BLaER1 treated with 17β-estradiol and CSF1 and Interleukin-3, amounts not matched to agents 10 nM and 100 nM (cell line): ENCODE results near the gene PSMD2.

Experiments used
- H3K27ac ChIP-seq, 11 experiments: shearing (Covaris generic); formaldehyde crosslinking; 2 replicates each; pipeline ENCODE4 v1.8.1; 2022
- H3K27me3 ChIP-seq, 11 experiments: shearing (Covaris generic); formaldehyde crosslinking; 2 replicates each; pipeline ENCODE4 v1.8.1; 2022
- H3K36me3 ChIP-seq, 11 experiments: shearing (Covaris generic); formaldehyde crosslinking; 2 replicates each; pipeline ENCODE4 v1.8.1; 2022
- H3K4me1 ChIP-seq, 10 experiments: shearing (Covaris generic); formaldehyde crosslinking; 2 replicates each; pipeline ENCODE4 v1.8.1; 2022
- H3K4me2 ChIP-seq, 11 experiments: shearing (Covaris generic); formaldehyde crosslinking; 2 replicates each; pipeline ENCODE4 v1.8.1; 2022
- H3K4me3 ChIP-seq, 10 experiments: shearing (Covaris generic); formaldehyde crosslinking; 2 replicates each; pipeline ENCODE4 v1.8.1; 2022
- H3K9ac ChIP-seq, 11 experiments: shearing (Covaris generic); formaldehyde crosslinking; 2 replicates each; pipeline ENCODE4 v1.8.1; 2022
- H3K9me3 ChIP-seq, 11 experiments: shearing (Covaris generic); formaldehyde crosslinking; replicated peaks in 1 of 11; 2 replicates each; pipeline ENCODE4 v1.8.1; 2022
- H4K20me1 ChIP-seq, 11 experiments: shearing (Covaris generic); formaldehyde crosslinking; 2 replicates each; pipeline ENCODE4 v1.8.1; 2022
- Cebpa-rat ChIP-seq, 11 experiments: shearing (Covaris generic); IDR thresholded peaks; 2 replicates each; pipeline ENCODE4 v1.8.1; 2022

The PSMD2 gene

GRCh38 chr3:184320104-184320445, 21.0 kb downstream of the PSMD2 start:
- peak overlapping the region in 6 of 11 experiments; percentile 44 to 98 (median 89); a peak in 9 of 22 replicates for H3K4me2 ChIP-seq
- H3K4me3 ChIP-seq: peak overlapping the region in 1 of 10 experiments; percentile 28; a peak in 2 of 20 replicates
- no peaks in the 10 kb centered on the region for H3K9me3 ChIP-seq
- no peaks in the 10 kb centered on the region for H3K27me3 ChIP-seq
- peaks cover 91 to 100% (median 99%) of the 10 kb centered on the region in 11 experiments for H4K20me1 ChIP-seq
- peaks cover 78 to 93% (median 92%) of the 10 kb centered on the region in 11 experiments for H3K36me3 ChIP-seq
- H3K4me1 ChIP-seq: peaks cover 35 to 64% (median 46%) of the 10 kb centered on the region in 10 experiments
- peak overlapping the region in 7 of 11 experiments; percentile 36 to 70 (median 54); a peak in 11 of 22 replicates for H3K27ac ChIP-seq
- H3K9ac ChIP-seq: peak overlapping the region in 6 of 11 experiments; percentile 24 to 56 (median 47); a peak in 7 of 22 replicates
- no peak for TF ChIP-seq Cebpa-rat (IDR thresholded peaks at IDR 0.05)

GRCh38 chr3:184321666-184322065, 22.6 kb downstream of the PSMD2 start:
- Histone ChIP-seq H3K27ac (no peak overlapping the region), H3K9me3 (no peaks in the 10 kb centered on the region), H3K4me2 (peak overlapping the region in 2 of 11 experiments; percentile 22 to 25; a peak in 2 of 22 replicates), H3K4me3 (no peak overlapping the region), H3K9ac (peak overlapping the region in 1 of 11 experiments; percentile 13; a peak in 1 of 22 replicates), H4K20me1 (peaks cover 98 to 100% (median 99%) of the 10 kb centered on the region in 11 experiments), H3K27me3 (no peaks in the 10 kb centered on the region), H3K36me3 (peaks cover 89 to 99% (median 98%) of the 10 kb centered on the region in 11 experiments), H3K4me1 (peaks cover 26 to 55% (median 36%) of the 10 kb centered on the region in 10 experiments)
- TF ChIP-seq Cebpa-rat (IDR thresholded peaks at IDR 0.05): no peak

- Histone ChIP-seq H3K36me3 (peaks cover 89 to 99% (median 98%) of the 10 kb centered on the region in 11 experiments), H4K20me1 (peaks cover 98 to 100% (median 99%) of the 10 kb centered on the region in 11 experiments), H3K4me2 (no peak overlapping the region), H3K9me3 (no peaks in the 10 kb centered on the region), H3K27me3 (no peaks in the 10 kb centered on the region), H3K4me1 (peaks cover 13 to 43% (median 24%) of the 10 kb centered on the region in 10 experiments; a peak in 19 of 20 replicates), H3K27ac (no peak overlapping the region), H3K4me3 (no peak overlapping the region), H3K9ac (no peak overlapping the region)
- 0 out of 22 replicates have a peak, but pooled peaks of 1 of the 11 experiments have one; percentile 7 for TF ChIP-seq Cebpa-rat (IDR thresholded peaks at IDR 0.05)
These were observed 23.9 kb downstream of the PSMD2 start for GRCh38 chr3:184322731-184323487.

- Histone ChIP-seq H3K4me1 (peaks cover 5 to 35% (median 16%) of the 10 kb centered on the region in 10 experiments; a peak in 19 of 20 replicates), H3K9ac (no peak overlapping the region), H3K9me3 (no peaks in the 10 kb centered on the region), H3K36me3 (peaks cover 89 to 99% (median 98%) of the 10 kb centered on the region in 11 experiments), H3K4me2 (no peak overlapping the region), H3K4me3 (no peak overlapping the region), H3K27me3 (no peaks in the 10 kb centered on the region), H4K20me1 (peaks cover 98 to 100% (median 99%) of the 10 kb centered on the region in 11 experiments), H3K27ac (no peak overlapping the region)
- no peak for TF ChIP-seq Cebpa-rat (IDR thresholded peaks at IDR 0.05)
These were observed 24.7 kb downstream of the PSMD2 start for GRCh38 chr3:184323696-184324095.

GRCh38 chr3:184325269-184325668, 26.2 kb downstream of the PSMD2 start:
- no peaks in the 10 kb centered on the region for H3K9me3 ChIP-seq
- H3K9ac ChIP-seq: no peak overlapping the region
- no peak overlapping the region for H3K4me2 ChIP-seq
- no peak overlapping the region for H3K27ac ChIP-seq
- peaks cover 92 to 100% (median 100%) of the 10 kb centered on the region in 11 experiments for H4K20me1 ChIP-seq
- TF ChIP-seq Cebpa-rat (IDR thresholded peaks at IDR 0.05): no peak
- H3K4me3 ChIP-seq: no peak overlapping the region
- no peaks in the 10 kb centered on the region for H3K27me3 ChIP-seq
- peaks cover 0 to 20% (median 3%) of the 10 kb centered on the region in 10 experiments; a peak in 9 of 20 replicates for H3K4me1 ChIP-seq
- peaks cover 99 to 100% (median 100%) of the 10 kb centered on the region in 11 experiments for H3K36me3 ChIP-seq

GRCh38 chr3:184325715-184326369, 26.8 kb downstream of the PSMD2 start:
- Histone ChIP-seq H3K27ac (no peak overlapping the region), H3K9ac (no peak overlapping the region), H3K4me3 (no peak overlapping the region), H4K20me1 (peaks cover 90 to 100% (median 100%) of the 10 kb centered on the region in 11 experiments), H3K4me2 (no peak overlapping the region), H3K36me3 (peaks cover 100% of the 10 kb centered on the region in 11 experiments), H3K9me3 (no peaks in the 10 kb centered on the region), H3K4me1 (peaks cover 0 to 15% (median 0%) of the 10 kb centered on the region in 10 experiments; a peak in 8 of 20 replicates), H3K27me3 (no peaks in the 10 kb centered on the region)
- TF ChIP-seq Cebpa-rat (IDR thresholded peaks at IDR 0.05): no peak

GRCh38 chr3:184327171-184327570, 28.1 kb downstream of the PSMD2 start:
- H4K20me1 ChIP-seq: peaks cover 90 to 100% (median 100%) of the 10 kb centered on the region in 11 experiments
- H3K9me3 ChIP-seq: no peaks in the 10 kb centered on the region
- H3K9ac ChIP-seq: no peak overlapping the region
- H3K4me1 ChIP-seq: peaks cover 0 to 7% (median 0%) of the 10 kb centered on the region in 10 experiments; a peak in 1 of 20 replicates
- H3K27me3 ChIP-seq: no peaks in the 10 kb centered on the region
- no peak overlapping the region for H3K27ac ChIP-seq
- no peak overlapping the region for H3K4me3 ChIP-seq
- peaks cover 100% of the 10 kb centered on the region in 11 experiments for H3K36me3 ChIP-seq
- no peak overlapping the region for H3K4me2 ChIP-seq
- no peak for TF ChIP-seq Cebpa-rat (IDR thresholded peaks at IDR 0.05)

- H3K36me3 ChIP-seq: peaks cover 100% of the 10 kb centered on the region in 11 experiments
- no peaks in the 10 kb centered on the region for H3K9me3 ChIP-seq
- H3K27me3 ChIP-seq: no peaks in the 10 kb centered on the region
- TF ChIP-seq Cebpa-rat (IDR thresholded peaks at IDR 0.05): no peak
- no peak overlapping the region for H3K4me2 ChIP-seq
- no peak overlapping the region for H3K27ac ChIP-seq
- no peak overlapping the region for H3K4me3 ChIP-seq
- H4K20me1 ChIP-seq: peaks cover 90 to 100% (median 100%) of the 10 kb centered on the region in 11 experiments
- H3K4me1 ChIP-seq: peaks cover 0 to 12% (median 0%) of the 10 kb centered on the region in 10 experiments; a peak in 2 of 20 replicates
- no peak overlapping the region for H3K9ac ChIP-seq
These were observed 29.5 kb downstream of the PSMD2 start for GRCh38 chr3:184328516-184328915.
